ENCODE data around the gene NR4A2. TPM values are rescaled to one million over a fixed set of nuclear protein-coding genes. Genes with fewer than 3 reads are reported as not detected.

The NR4A2 gene
- total RNA-seq, 1 donor from 2014 or later = 0.06 TPM

GRCh38 chr2:156327835-156328695 is 4.5 kb downstream of the NR4A2 start:
- no peak for TF ChIP-seq CTCF (conservative IDR thresholded peaks at IDR 0.05; ENCODE audit: low read depth, low read length)
- H3K4me3 ChIP-seq (ENCODE audit: low read depth, low read length) = no peak overlapping the region
- DNase-seq (ENCODE audit: low read depth) = no peak

- no peak for TF ChIP-seq CTCF (conservative IDR thresholded peaks at IDR 0.05; ENCODE audit: low read depth, low read length)
- H3K4me3 ChIP-seq (ENCODE audit: low read depth, low read length) = no peak overlapping the region
- DNase-seq (ENCODE audit: low read depth) = no peak
These were observed 5.9 kb downstream of the NR4A2 start for GRCh38 chr2:156326526-156327095.

DNA sequence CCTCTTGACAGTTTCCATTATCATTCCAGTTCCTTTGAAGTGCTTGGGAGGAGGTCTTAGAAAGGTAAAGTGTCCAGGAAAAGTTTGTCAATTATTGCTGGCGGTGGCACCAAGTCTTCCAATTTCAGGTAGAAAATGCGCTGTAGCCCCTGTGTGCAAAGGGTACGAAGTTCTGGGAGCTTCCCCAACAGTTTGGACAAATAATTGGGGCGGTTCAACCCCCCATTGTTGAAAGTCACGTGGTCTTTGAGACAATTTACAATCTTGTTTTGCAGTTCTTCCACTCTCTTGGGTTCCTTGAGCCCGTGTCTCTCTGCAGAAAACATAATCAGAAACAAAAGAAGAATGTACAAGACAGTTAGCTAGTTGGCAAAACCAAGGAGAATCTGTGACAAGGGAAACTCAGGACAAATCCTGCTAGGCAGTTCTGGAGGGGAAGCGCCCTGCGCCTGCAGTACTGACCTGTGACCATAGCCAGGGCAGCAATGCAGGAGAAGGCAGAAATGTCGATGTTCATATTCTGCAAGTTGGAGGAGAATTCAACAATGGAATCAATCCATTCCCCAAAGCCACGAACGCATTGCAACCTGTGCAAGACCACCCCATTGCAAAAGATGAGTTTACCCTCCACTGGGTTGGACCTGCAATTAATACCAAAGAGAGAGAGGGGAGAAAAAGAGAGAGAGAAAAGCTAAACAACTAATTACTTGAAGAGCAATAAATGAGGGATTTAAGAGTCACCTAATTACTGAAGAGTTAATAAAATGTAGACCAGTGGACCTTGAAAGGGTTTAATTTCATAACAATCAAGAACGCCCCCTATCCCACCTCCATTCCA is 6.6 kb downstream of the NR4A2 start:
- no peak overlapping the region for H3K4me3 ChIP-seq (ENCODE audit: low read depth, low read length)
- no peak for TF ChIP-seq CTCF (conservative IDR thresholded peaks at IDR 0.05; ENCODE audit: low read depth, low read length)
- no peak for DNase-seq (ENCODE audit: low read depth)

DNA sequence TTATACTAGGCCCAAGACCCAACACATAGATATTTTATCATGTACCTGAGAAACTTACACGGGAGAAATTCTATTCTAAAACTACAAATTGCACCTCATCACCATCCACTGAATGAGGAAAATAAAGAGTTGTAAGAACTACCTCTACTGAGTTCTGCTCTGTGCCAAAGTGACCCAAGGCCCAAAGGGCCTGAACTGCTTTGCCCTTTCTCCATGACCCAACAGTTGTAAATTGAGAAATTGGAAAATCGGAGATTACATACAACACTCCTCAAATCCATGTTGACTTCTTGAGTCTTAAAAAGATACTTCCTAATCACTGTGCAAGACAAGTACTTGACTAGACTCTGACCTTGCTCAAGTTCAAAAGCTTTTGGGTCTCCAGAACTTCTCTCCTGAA is 8.8 kb downstream of the NR4A2 start:
- no peak for DNase-seq (ENCODE audit: low read depth)
- no peak for TF ChIP-seq CTCF (conservative IDR thresholded peaks at IDR 0.05; ENCODE audit: low read depth, low read length)
- no peak overlapping the region for H3K4me3 ChIP-seq (ENCODE audit: low read depth, low read length)

DNA sequence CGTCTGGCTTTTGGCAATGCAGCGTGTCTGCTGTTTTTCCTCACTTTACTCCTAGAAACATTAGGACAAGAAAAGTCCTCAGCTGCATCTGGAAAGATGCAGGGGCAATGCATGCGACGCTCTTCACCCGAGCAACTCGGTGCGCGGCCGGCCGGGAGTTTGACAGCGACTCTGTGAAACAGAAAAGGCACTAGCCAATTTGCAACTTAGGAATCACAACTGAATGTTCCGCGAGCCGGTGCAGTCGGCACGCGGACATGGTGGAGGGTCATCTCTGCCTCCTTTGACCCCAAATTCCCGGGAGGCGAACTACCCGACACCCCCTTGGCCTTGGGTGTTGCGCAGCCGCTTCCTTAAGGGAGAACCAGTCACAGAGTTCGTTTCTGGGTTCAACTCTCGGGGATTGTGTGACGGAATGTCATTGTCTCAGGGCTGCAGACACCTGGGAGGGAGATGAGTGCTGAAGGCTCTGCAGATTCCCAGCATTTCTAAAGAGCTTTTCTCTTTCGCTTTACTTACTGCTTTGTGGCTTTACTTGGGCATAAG is 9.8 kb downstream of the NR4A2 start:
- no peak for DNase-seq (ENCODE audit: low read depth)
- no peak for TF ChIP-seq CTCF (conservative IDR thresholded peaks at IDR 0.05; ENCODE audit: low read depth, low read length)
- no peak overlapping the region for H3K4me3 ChIP-seq (ENCODE audit: low read depth, low read length)

- H3K4me3 ChIP-seq (ENCODE audit: low read depth, low read length) = no peak overlapping the region
- no peak for TF ChIP-seq CTCF (conservative IDR thresholded peaks at IDR 0.05; ENCODE audit: low read depth, low read length)
- no peak for DNase-seq (ENCODE audit: low read depth)
These were observed 10.4 kb downstream of the NR4A2 start for GRCh38 chr2:156322051-156322685.
